T-helper 2 cell treated with Interferon-gamma antibody and Interleukin-4, amounts not matched to agents 100 ng/mL and 5 ng/mL, for 36 hours (primary cell): Measurements from ENCODE around the gene MSMP. TPM values are rescaled to one million over a fixed set of nuclear protein-coding genes. Genes with fewer than 3 reads are reported as not detected.

Experiments used
- intact Hi-C: fragments of 100-400 bp; cut with micrococcal nuclease; formaldehyde crosslinking; loops from one replicate; pipeline ENCODE4 v1.15.1; 2023
- total RNA-seq: library from RNA; stranded (reverse); gene quantifications from 2 replicates; pipeline ENCODE4 v1.2.3, GENCODE V29; 2022

The MSMP gene
- total RNA-seq, 1 donor from 2014 or later = 0.55 TPM

DNA sequence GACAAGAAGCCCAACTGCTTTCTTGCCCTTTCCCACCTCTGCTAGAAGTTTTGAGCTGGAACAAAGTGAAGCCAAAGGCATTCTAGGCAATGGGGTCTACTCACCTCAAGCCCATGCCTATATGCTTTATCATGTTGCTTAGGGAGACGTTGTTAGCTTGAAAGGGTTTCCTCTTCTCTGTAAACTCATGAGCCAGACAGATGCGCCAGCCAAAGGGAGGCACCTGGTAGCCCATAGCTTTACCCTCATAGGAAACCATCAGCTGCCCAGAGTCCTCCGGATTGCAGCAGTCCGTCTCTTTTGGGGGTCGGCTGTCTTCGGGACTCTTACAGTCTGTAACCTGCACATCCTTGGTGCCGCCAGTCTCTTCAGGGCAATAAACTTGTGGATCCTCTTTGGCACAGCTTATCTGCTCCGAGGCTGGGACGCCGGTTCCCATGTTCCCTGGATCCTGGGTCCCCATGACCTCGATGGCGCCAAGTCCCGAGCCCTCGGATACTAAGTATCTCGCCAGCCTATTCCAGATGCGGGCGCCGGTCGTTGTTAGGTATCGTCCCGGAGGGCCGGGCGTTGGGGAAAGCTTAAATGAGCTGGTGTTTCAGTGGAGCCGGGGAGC lies 5.7 kb downstream of the MSMP start:
- intact Hi-C loops = loop anchor here (2.0 to 5.0 kb wide), 3 partner anchors 66 to 631 kb away; partner anchors contain the start of genes ATOSB and HINT2

- intact Hi-C loops = loop anchor here (5.0 kb wide), 2 partner anchors 99 to 629 kb away; partner anchors contain the start of gene ATOSB
These were observed 7.5 kb downstream of the MSMP start for GRCh38 chr9:35746583-35746982.

DNA sequence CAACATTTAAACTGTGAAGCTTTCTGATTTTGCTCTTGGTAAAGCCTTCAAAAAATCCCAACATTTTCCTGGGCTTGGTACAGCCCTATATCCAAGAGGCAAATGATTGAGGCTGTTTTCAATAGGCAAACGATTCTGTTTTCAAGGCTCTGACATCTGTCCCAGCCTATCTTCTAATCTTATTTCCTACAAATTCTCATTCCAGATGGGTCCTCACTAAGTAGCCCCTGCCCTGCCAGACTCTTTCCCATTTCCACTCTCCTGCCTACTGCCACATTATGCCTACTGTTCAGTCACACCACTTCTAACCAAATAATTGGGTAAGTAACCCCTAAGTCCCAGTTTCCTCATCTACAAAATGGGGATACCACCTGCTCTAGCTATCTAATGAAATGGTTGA lies 8.5 kb downstream of the MSMP start:
- intact Hi-C loops = loop anchor here (5.0 kb wide), 2 partner anchors 98 to 628 kb away; partner anchors contain the start of gene ATOSB

- intact Hi-C loops = no loop called here
These were observed 10.1 kb downstream of the MSMP start for GRCh38 chr9:35743880-35744518.

- intact Hi-C loops = no loop called here
These were observed 10.6 kb downstream of the MSMP start for GRCh38 chr9:35743452-35743851.

DNA sequence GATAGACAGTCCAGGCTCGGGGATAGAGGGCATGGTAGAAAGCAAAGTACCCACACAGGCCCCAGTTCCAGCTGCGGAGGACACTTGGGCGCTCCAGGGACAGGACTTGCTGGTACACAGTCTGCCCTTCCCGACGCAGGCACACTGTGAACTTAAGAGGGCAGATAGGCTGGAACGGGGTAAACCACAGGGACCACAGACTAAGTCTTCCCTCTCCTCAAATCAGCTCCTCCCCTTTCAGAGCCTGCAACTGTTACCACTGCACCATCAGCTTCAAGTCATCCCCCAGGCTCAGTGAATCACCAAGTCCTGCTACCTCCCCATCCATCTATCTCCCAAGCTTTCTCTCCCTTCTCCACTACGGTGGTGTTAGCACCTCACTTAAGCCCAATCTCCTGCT lies 12.3 kb downstream of the MSMP start:
- intact Hi-C loops = no loop called here

DNA sequence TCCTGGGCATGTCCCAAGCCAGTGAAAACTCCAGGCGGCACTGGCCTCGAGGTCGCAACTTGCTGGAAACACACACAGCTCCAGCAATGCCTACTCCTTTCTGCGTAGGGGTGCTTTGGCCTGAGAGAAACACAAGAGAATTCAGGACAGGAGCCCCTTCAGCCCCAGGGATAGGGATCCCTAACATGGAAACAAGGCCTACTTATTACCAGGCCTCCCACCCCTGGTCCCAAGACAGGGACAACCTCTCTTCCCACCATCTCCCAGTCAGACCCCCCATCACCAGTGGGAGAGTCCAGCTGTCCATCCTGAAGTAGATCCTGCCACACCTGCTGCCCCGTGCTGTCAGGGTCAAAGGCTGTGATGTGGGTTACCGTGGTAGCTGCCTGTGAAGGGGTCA lies 13.8 kb downstream of the MSMP start:
- intact Hi-C loops = no loop called here

- intact Hi-C loops = no loop called here
These were observed 15.2 kb downstream of the MSMP start for GRCh38 chr9:35738924-35739323.

GRCh38 chr9:35738186-35738585 lies 15.9 kb downstream of the MSMP start:
- intact Hi-C loops = no loop called here

DNA sequence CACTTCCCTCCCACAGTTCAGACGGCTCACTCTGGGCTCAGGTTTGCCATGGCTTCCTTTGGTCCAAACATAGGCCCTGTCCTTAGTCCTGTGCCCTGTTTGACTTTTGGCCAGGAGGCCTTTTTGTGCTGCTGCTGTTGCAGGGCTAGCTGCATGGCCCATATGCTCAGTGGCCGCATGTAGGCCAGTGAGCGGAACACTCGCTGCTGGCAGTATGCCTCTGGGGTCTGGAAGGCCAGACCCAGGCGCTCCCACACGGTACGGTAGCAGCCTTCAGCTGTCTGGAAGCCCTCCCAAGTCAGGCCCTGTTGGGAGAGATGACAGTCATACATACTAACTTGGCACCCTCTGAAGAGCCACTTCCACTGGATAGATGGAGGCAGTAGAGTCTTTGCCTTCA lies 16.9 kb downstream of the MSMP start:
- intact Hi-C loops = no loop called here

DNA sequence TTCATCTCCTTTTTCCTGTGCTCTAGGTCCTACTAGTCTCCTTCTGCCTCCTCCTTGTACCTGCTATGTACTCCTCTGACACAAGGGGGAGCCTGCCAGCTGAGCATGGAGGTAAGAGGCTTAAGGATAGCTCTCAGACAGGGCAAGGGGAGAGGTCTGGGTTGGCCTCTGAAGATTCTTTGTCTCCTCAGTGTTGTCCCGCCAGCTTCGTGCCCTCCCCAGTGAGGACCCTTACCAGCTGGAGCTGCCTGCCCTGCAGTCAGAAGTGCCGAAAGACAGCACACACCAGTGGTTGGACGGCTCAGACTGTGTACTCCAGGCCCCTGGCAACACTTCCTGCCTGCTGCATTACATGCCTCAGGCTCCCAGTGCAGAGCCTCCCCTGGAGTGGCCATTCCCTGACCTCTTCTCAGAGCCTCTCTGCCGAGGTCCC lies 17.9 kb downstream of the MSMP start:
- intact Hi-C loops = loop anchor here (1.0 kb wide), 2 partner anchors 13 to 146 kb away; partner anchors contain the start of genes GBA2 and RGP1

DNA sequence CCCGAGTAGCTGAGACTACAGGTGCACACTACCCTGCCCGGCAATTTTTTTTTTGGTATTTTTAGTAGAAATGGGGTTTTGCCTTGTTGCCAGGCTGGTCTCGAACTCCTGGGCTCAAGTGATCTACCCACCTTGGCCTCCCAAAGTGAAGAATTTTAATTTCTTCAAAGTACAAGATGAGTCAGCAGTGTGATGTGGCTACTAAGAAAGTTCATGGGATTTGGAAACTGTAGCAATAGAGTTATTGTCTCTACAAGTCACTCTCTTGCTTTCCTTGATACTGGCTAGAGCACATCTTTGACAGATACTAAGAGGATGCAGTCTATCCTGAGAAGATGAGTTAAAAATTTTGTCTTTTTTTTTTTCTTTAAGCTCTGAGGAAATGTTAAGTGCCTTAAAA lies 20.0 kb downstream of the MSMP start:
- intact Hi-C loops = loop anchor here (5.0 kb wide), 2 partner anchors 747 to 1212 kb away; partner anchors contain the start of genes DNAJB5 and ENHO

DNA sequence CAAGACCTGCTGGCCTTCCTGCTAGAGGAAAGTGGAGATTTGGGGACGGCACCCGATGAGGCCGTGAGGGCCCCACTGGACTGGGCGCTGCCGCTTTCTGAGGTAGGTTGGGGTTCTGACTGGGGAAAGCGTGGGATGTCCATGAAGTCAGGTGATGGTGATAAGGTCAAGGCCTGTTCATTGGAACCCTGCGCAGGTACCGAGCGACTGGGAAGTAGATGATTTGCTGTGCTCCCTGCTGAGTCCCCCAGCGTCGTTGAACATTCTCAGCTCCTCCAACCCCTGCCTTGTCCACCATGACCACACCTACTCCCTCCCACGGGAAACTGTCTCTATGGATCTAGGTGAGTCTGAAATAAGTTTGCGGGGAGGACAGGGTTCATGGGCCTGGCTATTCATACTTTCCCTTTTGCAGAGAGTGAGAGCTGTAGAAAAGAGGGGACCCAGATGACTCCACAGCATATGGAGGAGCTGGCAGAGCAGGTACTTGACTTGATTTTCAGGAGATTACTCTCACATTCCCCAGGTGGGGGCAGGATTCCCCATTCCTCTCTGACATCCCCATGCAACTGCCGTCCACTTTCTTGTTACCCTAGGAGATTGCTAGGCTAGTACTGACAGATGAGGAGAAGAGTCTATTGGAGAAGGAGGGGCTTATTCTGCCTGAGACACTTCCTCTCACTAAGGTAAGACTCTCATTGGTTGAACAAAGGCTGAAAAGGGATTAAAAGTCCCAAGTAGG lies 21.1 kb downstream of the MSMP start:
- intact Hi-C loops = loop anchor here (1.0 to 5.0 kb wide), 8 partner anchors 16 to 1211 kb away; partner anchors contain the start of genes CCDC107, DNAJB5, ENHO and FAM221B

DNA sequence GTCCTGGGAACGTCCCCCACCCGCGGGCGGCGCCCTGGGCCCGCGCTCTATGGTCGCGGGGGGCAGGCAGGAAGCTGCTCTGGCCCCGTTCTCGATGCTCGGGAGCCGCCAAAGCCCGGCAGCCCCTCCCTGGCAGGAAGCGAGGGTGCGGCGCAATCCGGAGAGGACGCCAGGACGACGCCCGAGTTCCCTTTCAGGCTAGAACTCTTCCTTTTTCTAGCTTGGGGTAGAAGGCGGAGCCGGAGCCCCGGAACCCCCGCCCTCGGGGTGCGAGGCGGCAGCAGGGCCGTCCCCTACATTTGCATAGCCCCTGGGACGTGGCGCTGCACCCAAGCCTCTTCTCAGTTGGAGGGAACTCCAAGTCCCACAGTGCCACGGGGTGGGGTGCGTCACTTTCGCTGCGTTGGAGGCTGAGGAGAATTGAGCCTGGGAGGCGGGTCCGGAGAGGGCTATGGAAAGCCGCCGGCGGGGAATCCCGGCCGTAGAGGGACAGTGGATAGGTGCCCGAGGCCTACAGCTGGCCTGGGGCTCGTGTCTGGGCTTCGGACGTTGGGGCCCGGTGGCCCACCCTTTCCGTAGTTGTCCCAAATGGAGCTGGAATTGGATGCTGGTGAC lies 21.8 kb downstream of the MSMP start, which contains the start of the genes CREB3 and TLN1:
TSS of gene CREB3 (plus strand) at position 482 of the 615 bp plus-strand sequence. CDS start at position 589, 107 bp downstream.
TSS of gene TLN1 (minus strand) at position 11 of the 615 bp plus-strand sequence. CDS start 6,501 bp downstream, outside the sequence.
- intact Hi-C loops = loop anchor here (1.0 to 5.0 kb wide), 8 partner anchors 17 to 1210 kb away; partner anchors contain the start of genes CCDC107, DNAJB5, ENHO and FAM221B

GRCh38 chr9:35731415-35732184 lies 22.5 kb downstream of the MSMP start:
- intact Hi-C loops = loop anchor here (1.0 to 5.0 kb wide), 9 partner anchors 18 to 1209 kb away; partner anchors contain the start of genes ATOSB, CCDC107, DNAJB5 and ENHO

- intact Hi-C loops = loop anchor here (2.0 to 5.0 kb wide), 3 partner anchors 616 to 1208 kb away; partner anchors contain the start of genes ATOSB, DNAJB5 and ENHO
These were observed 23.6 kb downstream of the MSMP start for GRCh38 chr9:35730486-35730854.

DNA sequence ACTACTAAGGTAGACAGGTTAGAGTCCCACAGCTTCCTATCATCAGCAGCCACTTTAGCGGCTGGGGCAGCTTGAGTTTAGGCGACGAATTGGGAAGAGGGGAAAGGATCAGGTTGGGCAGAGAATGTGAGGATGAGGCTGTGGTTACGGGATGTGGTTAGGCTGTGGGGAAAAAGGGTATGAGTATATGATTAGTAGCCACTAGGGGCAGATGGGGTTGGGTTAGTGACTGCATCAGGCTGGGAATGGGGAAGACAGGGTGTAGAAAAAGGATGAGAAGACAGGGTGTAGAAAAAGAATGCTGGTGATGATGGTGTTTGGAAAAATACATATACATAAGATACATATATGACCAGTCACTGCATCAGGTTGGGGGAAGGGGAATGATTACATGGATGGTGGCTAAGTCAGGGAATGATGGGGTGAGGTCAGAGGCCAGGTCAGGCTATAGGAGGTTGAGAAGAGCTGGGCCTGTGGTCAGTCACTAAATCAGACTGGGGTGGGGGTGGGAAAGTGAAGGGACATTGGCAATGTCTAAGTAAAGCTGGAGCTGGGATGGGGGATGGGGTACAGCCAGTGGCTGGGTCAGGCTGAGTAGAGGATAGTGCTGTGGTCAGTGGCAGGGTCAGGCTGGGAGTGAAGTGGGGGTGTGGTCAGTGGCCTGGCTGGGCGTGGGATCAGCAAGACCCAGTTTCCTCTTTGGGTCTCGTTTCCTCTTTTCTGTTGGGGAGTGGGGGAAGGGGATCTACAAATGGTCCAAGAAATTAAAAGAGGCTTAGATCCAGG lies 24.2 kb downstream of the MSMP start:
- intact Hi-C loops = loop anchor here (2.0 to 5.0 kb wide), 4 partner anchors 33 to 1208 kb away; partner anchors contain the start of genes ATOSB, DNAJB5 and ENHO

- intact Hi-C loops = loop anchor here (2.0 kb wide), 1 partner anchor 32 kb away; no protein-coding TSS in a partner anchor
These were observed 25.0 kb downstream of the MSMP start for GRCh38 chr9:35729101-35729500.
